SK-N-SH treated with all-trans-retinoic acid at 6 μM for 48 hours (cell line): ENCODE data around the gene CTNNBL1.

Experiments
- ATAC-seq: fragments of 200-7000 bp; cut with Tn5 transposase; 3 replicates; pipeline ENCODE4 v1.9.1; 2020; ENCODE audit warnings: mild to moderate bottlenecking, moderate library complexity
- ARNTL ChIP-seq: fragments of 450-650 bp; formaldehyde crosslinking; IDR thresholded peaks from 2 replicates; pipeline ENCODE4 v1.5.0; 2020; ENCODE audit warnings: low read depth, mild to moderate bottlenecking, moderate library complexity, borderline replicate concordance
- BACH2 ChIP-seq: fragments of 250-450 bp; sonication (Bioruptor Pico); IDR thresholded peaks from 2 replicates; pipeline ENCODE4 v1.9.0; 2021; ENCODE audit warnings: mild to moderate bottlenecking, borderline replicate concordance
- CSDC2 ChIP-seq: fragments of 250-450 bp; sonication (Bioruptor Pico); IDR thresholded peaks from 2 replicates; pipeline ENCODE4 v1.5.0; 2020; ENCODE audit warnings: mild to moderate bottlenecking, moderate library complexity
- ESRRG ChIP-seq: fragments of 250-450 bp; sonication (Bioruptor Pico); IDR thresholded peaks from 2 replicates; pipeline ENCODE4 v1.6.1; 2021; ENCODE audit warnings: mild to moderate bottlenecking
- GLIS3 ChIP-seq: fragments of 250-450 bp; sonication (Bioruptor Pico); IDR thresholded peaks from 2 replicates; pipeline ENCODE4 v1.5.0; 2020; ENCODE audit warnings: mild to moderate bottlenecking, moderate library complexity
- OSR1 ChIP-seq: fragments of 250-450 bp; sonication (Bioruptor Pico); IDR thresholded peaks from 2 replicates; pipeline ENCODE4 v1.8.0; 2022; ENCODE audit warnings: moderate library complexity, mild to moderate bottlenecking, inconsistent platforms
- PPARA ChIP-seq: fragments of 250-450 bp; sonication (Bioruptor Pico); IDR thresholded peaks from 2 replicates; pipeline ENCODE4 v1.5.0; 2020; ENCODE audit warnings: mild to moderate bottlenecking, borderline replicate concordance
- SNAI2 ChIP-seq: fragments of 250-450 bp; sonication (Bioruptor Pico); IDR thresholded peaks from 2 replicates; pipeline ENCODE4 v1.5.0; 2020; ENCODE audit warnings: mild to moderate bottlenecking, moderate library complexity
- TCF4 ChIP-seq: fragments of 250-450 bp; sonication (Bioruptor Pico); IDR thresholded peaks from 2 replicates; pipeline ENCODE4 v1.8.0; 2021; ENCODE audit warnings: mild to moderate bottlenecking, moderate library complexity, borderline replicate concordance
- ZFP3 ChIP-seq: fragments of 250-450 bp; sonication (Bioruptor Pico); IDR thresholded peaks from 2 replicates; pipeline ENCODE4 v1.5.0; 2020; ENCODE audit warnings: mild to moderate bottlenecking, moderate library complexity
- ZFP30 ChIP-seq: fragments of 450-650 bp; formaldehyde crosslinking; IDR thresholded peaks from 2 replicates; pipeline ENCODE4 v1.5.0; 2022; ENCODE audit warnings: mild to moderate bottlenecking, moderate library complexity
- ZNF565 ChIP-seq: fragments of 450-650 bp; formaldehyde crosslinking; conservative IDR thresholded peaks from 2 replicates; pipeline ENCODE4 v1.5.0; 2020; ENCODE audit warnings: low read depth, mild to moderate bottlenecking, moderate library complexity
- ZNF70 ChIP-seq: fragments of 450-650 bp; formaldehyde crosslinking; IDR thresholded peaks from 2 replicates; pipeline ENCODE4 v1.5.0; 2020; ENCODE audit warnings: mild to moderate bottlenecking, moderate library complexity
- TF ChIP-seq, protein P1 (sequence below): fragments of 250-450 bp; sonication (Bioruptor Pico); IDR thresholded peaks from 2 replicates; pipeline ENCODE4 v1.8.0; 2021; ENCODE audit warnings: low read depth, mild to moderate bottlenecking, moderate library complexity, borderline replicate concordance
- TF ChIP-seq, protein P2 (sequence below): fragments of 250-450 bp; sonication (Bioruptor Pico); IDR thresholded peaks from 2 replicates; pipeline ENCODE4 v1.5.1; 2021; ENCODE audit warnings: mild to moderate bottlenecking, moderate library complexity
- TF ChIP-seq, protein P3 (sequence below): fragments of 250-450 bp; sonication (Bioruptor Pico); IDR thresholded peaks from 2 replicates; pipeline ENCODE4 v1.5.0; 2020; ENCODE audit warnings: mild to moderate bottlenecking, moderate library complexity
- TF ChIP-seq, protein P4 (sequence below): fragments of 250-450 bp; sonication (Bioruptor Pico); IDR thresholded peaks from 2 replicates; pipeline ENCODE4 v1.8.0; 2020; ENCODE audit warnings: mild to moderate bottlenecking, moderate library complexity, borderline replicate concordance
- TF ChIP-seq, protein P5 (sequence below): fragments of 250-450 bp; sonication (Bioruptor Pico); IDR thresholded peaks from 2 replicates; pipeline ENCODE4 v1.5.1; 2020; ENCODE audit warnings: low read depth, mild to moderate bottlenecking, moderate library complexity

CTNNBL1 gene

DNA sequence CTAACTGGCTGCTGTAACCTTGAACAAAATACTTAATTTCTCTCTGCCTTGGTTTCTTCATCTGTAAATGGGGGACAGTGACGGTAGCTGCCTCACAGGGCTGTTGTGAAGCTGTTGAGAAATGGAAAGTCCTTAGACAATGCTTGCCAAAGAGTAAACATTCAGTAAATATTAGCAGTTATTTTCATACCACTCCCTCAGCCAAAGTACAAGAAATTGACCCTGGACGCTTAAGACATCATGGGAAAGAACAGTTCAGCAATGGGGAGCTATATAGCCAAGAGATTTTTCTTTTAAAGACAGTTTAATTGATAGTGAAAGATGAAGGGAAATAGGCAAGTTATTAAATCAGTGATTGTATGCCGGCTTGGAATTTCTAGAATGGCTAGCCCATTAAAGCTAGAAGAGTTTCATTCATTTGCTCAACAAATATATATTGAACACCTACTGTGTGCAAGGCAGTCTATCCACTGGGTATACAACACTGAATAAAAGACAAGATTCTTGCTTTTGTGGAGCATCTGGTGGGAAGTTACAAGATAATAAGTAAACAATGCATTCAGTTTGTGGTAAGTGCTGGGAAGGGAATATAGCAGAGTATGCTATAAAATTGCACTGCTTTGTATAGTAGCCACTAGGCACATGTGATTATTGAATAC, 2.0 kb downstream of the CTNNBL1 start:
- no peak for ATAC-seq
- TF ChIP-seq, protein P1, sequence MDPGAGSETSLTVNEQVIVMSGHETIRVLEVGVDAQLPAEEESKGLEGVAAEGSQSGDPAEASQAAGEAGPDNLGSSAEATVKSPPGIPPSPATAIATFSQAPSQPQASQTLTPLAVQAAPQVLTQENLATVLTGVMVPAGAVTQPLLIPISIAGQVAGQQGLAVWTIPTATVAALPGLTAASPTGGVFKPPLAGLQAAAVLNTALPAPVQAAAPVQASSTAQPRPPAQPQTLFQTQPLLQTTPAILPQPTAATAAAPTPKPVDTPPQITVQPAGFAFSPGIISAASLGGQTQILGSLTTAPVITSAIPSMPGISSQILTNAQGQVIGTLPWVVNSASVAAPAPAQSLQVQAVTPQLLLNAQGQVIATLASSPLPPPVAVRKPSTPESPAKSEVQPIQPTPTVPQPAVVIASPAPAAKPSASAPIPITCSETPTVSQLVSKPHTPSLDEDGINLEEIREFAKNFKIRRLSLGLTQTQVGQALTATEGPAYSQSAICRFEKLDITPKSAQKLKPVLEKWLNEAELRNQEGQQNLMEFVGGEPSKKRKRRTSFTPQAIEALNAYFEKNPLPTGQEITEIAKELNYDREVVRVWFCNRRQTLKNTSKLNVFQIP (CRISPR knock-in tag), result no peak
- TF ChIP-seq BACH2 (no peak), TCF4 (CRISPR knock-in tag) (no peak), ZNF565 (CRISPR knock-in tag) (no peak), ESRRG (CRISPR knock-in tag) (no peak), SNAI2 (no peak), CSDC2 (no peak), GLIS3 (CRISPR knock-in tag) (no peak), ZNF70 (CRISPR knock-in tag) (no peak), PPARA (CRISPR knock-in tag) (no peak), ZFP30 (CRISPR knock-in tag) (no peak), ZFP3 (no peak), ARNTL (CRISPR knock-in tag) (no peak)
- TF ChIP-seq, protein P2, sequence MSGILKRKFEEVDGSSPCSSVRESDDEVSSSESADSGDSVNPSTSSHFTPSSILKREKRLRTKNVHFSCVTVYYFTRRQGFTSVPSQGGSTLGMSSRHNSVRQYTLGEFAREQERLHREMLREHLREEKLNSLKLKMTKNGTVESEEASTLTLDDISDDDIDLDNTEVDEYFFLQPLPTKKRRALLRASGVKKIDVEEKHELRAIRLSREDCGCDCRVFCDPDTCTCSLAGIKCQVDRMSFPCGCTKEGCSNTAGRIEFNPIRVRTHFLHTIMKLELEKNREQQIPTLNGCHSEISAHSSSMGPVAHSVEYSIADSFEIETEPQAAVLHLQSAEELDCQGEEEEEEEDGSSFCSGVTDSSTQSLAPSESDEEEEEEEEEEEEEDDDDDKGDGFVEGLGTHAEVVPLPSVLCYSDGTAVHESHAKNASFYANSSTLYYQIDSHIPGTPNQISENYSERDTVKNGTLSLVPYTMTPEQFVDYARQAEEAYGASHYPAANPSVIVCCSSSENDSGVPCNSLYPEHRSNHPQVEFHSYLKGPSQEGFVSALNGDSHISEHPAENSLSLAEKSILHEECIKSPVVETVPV (CRISPR knock-in tag), result no peak
- TF ChIP-seq, protein P3, sequence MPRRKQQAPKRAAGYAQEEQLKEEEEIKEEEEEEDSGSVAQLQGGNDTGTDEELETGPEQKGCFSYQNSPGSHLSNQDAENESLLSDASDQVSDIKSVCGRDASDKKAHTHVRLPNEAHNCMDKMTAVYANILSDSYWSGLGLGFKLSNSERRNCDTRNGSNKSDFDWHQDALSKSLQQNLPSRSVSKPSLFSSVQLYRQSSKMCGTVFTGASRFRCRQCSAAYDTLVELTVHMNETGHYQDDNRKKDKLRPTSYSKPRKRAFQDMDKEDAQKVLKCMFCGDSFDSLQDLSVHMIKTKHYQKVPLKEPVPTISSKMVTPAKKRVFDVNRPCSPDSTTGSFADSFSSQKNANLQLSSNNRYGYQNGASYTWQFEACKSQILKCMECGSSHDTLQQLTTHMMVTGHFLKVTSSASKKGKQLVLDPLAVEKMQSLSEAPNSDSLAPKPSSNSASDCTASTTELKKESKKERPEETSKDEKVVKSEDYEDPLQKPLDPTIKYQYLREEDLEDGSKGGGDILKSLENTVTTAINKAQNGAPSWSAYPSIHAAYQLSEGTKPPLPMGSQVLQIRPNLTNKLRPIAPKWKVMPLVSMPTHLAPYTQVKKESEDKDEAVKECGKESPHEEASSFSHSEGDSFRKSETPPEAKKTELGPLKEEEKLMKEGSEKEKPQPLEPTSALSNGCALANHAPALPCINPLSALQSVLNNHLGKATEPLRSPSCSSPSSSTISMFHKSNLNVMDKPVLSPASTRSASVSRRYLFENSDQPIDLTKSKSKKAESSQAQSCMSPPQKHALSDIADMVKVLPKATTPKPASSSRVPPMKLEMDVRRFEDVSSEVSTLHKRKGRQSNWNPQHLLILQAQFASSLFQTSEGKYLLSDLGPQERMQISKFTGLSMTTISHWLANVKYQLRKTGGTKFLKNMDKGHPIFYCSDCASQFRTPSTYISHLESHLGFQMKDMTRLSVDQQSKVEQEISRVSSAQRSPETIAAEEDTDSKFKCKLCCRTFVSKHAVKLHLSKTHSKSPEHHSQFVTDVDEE, result no peak
- TF ChIP-seq, protein P4, sequence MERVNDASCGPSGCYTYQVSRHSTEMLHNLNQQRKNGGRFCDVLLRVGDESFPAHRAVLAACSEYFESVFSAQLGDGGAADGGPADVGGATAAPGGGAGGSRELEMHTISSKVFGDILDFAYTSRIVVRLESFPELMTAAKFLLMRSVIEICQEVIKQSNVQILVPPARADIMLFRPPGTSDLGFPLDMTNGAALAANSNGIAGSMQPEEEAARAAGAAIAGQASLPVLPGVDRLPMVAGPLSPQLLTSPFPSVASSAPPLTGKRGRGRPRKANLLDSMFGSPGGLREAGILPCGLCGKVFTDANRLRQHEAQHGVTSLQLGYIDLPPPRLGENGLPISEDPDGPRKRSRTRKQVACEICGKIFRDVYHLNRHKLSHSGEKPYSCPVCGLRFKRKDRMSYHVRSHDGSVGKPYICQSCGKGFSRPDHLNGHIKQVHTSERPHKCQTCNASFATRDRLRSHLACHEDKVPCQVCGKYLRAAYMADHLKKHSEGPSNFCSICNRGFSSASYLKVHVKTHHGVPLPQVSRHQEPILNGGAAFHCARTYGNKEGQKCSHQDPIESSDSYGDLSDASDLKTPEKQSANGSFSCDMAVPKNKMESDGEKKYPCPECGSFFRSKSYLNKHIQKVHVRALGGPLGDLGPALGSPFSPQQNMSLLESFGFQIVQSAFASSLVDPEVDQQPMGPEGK (CRISPR knock-in tag), result no peak
- TF ChIP-seq, protein P5, sequence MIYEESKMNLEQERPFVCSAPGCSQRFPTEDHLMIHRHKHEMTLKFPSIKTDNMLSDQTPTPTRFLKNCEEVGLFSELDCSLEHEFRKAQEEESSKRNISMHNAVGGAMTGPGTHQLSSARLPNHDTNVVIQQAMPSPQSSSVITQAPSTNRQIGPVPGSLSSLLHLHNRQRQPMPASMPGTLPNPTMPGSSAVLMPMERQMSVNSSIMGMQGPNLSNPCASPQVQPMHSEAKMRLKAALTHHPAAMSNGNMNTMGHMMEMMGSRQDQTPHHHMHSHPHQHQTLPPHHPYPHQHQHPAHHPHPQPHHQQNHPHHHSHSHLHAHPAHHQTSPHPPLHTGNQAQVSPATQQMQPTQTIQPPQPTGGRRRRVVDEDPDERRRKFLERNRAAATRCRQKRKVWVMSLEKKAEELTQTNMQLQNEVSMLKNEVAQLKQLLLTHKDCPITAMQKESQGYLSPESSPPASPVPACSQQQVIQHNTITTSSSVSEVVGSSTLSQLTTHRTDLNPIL, result no peak

DNA sequence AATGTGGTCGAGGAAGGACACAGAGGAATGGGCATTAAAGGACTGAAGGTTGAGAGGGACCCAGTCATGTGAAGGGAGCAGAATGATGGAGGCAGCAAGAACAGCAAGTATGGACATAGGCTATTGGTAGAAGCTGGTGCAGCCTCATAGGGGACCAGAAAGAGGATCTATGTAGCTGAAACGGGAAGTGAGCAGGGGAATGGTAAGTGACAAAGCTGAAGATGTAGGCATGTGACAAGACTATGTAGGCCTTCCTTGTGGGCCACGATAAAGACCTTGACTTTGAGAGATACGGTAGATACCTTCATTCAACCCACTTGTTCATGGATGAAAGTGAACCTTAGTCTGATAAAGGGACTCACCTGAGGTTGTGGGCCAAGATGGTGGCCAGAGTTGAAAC, 3.5 kb downstream of the CTNNBL1 start:
- ATAC-seq, result no peak

More for the DNA sequence above, 3.5 kb downstream of the CTNNBL1 start:
- TF ChIP-seq, protein P2 (CRISPR knock-in tag), result no peak
- TF ChIP-seq SNAI2 (no peak), PPARA (CRISPR knock-in tag) (no peak), ARNTL (CRISPR knock-in tag) (no peak), ZNF565 (CRISPR knock-in tag) (no peak), OSR1 (CRISPR knock-in tag) (no peak)
- TF ChIP-seq, protein P3, result no peak
